GM12878 (cell line): ENCODE results near the gene RAPGEF1. TPM values are rescaled to one million over a fixed set of nuclear protein-coding genes. Genes with fewer than 3 reads are reported as not detected.

ENCODE experiments used
- ATAC-seq: fragments of 200-7000 bp; cut with Tn5 transposase; 3 replicates; pipeline ENCODE4 v1.9.1; 2020; ENCODE audit warnings: mild to moderate bottlenecking, moderate library complexity
- BruUV-seq: library from RNA; stranded (reverse); fragments of 400-500 nt; replicated peaks from 2 replicates; lab custom pipeline; 2021; lab: Mats Ljungman, UMichigan
- CTCF ChIA-PET: fragments of 300-600 bp; sonication (Branson Sonifier 250); formaldehyde crosslinking; extraction: SDS; loops from one replicate; lab custom pipeline; 2021; ENCODE audit warnings: inconsistent platforms; lab: Yijun Ruan, JAX
- POLR2A ChIA-PET: fragments of 350-600 bp; formaldehyde crosslinking; extraction: SDS; loops from one replicate; lab custom pipeline; 2021; ENCODE audit warnings: inconsistent platforms; lab: Charles Lee
- RAD21 ChIA-PET: fragments of 300-600 bp; sonication (Branson Sonifier 250); formaldehyde crosslinking; loops from one replicate; lab custom pipeline; 2023; ENCODE audit warnings: antibody characterized with exemption; ENCODE audit not compliant: unreplicated experiment; lab: Charles Lee
- SMC1A ChIA-PET: fragments of 300-600 bp; sonication (Branson Sonifier 250); formaldehyde crosslinking; loops from one replicate; lab custom pipeline; 2023; ENCODE audit not compliant: unreplicated experiment, uncharacterized antibody; lab: Charles Lee
- DNase-seq: peaks from one replicate; pipeline ENCODE4 v3.0.0-alpha.2; 2011; ENCODE audit warnings: low read depth, low spot score
- FAIRE-seq: peaks from 3 replicates; lab custom pipeline; 2011; peaks lifted over from hg19 to GRCh38; lab: Jason Lieb, UNC
- H2AFZ ChIP-seq: 2 replicates; pipeline ENCODE4 v1.6.0; 2011; ENCODE audit warnings: low read depth, low read length, control low read depth; ENCODE audit not compliant: control insufficient read depth
- H3K27ac ChIP-seq: 2 replicates; pipeline ENCODE4 v1.5.1; 2011; ENCODE audit warnings: control low read depth; ENCODE audit not compliant: control insufficient read depth, insufficient read depth
- H3K27me3 ChIP-seq, 2 experiments: replicated peaks in 1 of 2; 2 replicates each; pipeline versions ENCODE4 v1.6.0 to v1.6.1; 2011; ENCODE audit warnings: low read length in 1 of 2; ENCODE audit not compliant: control insufficient read depth in 2 of 2, insufficient read depth in 2 of 2
- H3K36me3 ChIP-seq, 2 experiments: 2 replicates each; pipeline ENCODE4 v1.5.1; 2011; ENCODE audit warnings: low read length in 1 of 2; ENCODE audit not compliant: control insufficient read depth in 2 of 2, insufficient read depth in 2 of 2
- H3K4me1 ChIP-seq: 2 replicates; pipeline ENCODE4 v1.6.1; 2011; ENCODE audit warnings: mild to moderate bottlenecking, low read length, moderate library complexity, mixed read lengths; ENCODE audit not compliant: control insufficient read depth, insufficient read depth
- H3K4me2 ChIP-seq: 2 replicates; pipeline ENCODE4 v1.6.0; 2011; ENCODE audit warnings: control low read depth; ENCODE audit not compliant: control insufficient read depth, insufficient read depth
- H3K4me3 ChIP-seq: fragments of 200-600 bp; sonication (generic); 2 replicates; pipeline ENCODE4 v1.5.1; 2016
- H3K79me2 ChIP-seq: 2 replicates; pipeline ENCODE4 v1.6.0; 2011; ENCODE audit warnings: low read length; ENCODE audit not compliant: control insufficient read depth, insufficient read depth
- H3K9ac ChIP-seq: 2 replicates; pipeline ENCODE4 v1.8.0; 2011; ENCODE audit warnings: low read length, control low read depth, mixed read lengths; ENCODE audit not compliant: control insufficient read depth, insufficient read depth
- H3K9me3 ChIP-seq: replicated peaks from 3 replicates; pipeline ENCODE4 v1.5.1; 2011; ENCODE audit warnings: mild to moderate bottlenecking, low read length; ENCODE audit not compliant: control insufficient read depth, insufficient read depth
- H4K20me1 ChIP-seq: 2 replicates; pipeline ENCODE4 v1.6.0; 2011; ENCODE audit not compliant: control insufficient read depth, insufficient read depth
- EZH2 ChIP-seq: IDR thresholded peaks from 2 replicates; pipeline ENCODE4 v1.6.1; 2012; ENCODE audit warnings: low read depth, mild to moderate bottlenecking, control low read depth, inconsistent platforms, low read length, borderline replicate concordance; ENCODE audit not compliant: control insufficient read depth
- FOXM1 ChIP-seq: IDR thresholded peaks from 2 replicates; pipeline ENCODE4 v1.6.1; 2012; ENCODE audit warnings: low read depth, mild to moderate bottlenecking, inconsistent platforms, low read length, moderate library complexity
- HDAC2 ChIP-seq: fragments of 200-600 bp; sonication (generic); IDR thresholded peaks from 2 replicates; pipeline ENCODE4 v1.6.1; 2017
- NR2C1 ChIP-seq: fragments of 450-650 bp; IDR thresholded peaks from 2 replicates; pipeline ENCODE4 v1.6.1; 2017; ENCODE audit warnings: antibody characterized with exemption, mild to moderate bottlenecking, moderate library complexity
- PAX8 ChIP-seq: fragments of 450-650 bp; IDR thresholded peaks from 2 replicates; pipeline ENCODE4 v1.6.1; 2017; ENCODE audit warnings: mild to moderate bottlenecking, moderate library complexity
- RAD51 ChIP-seq: fragments of 450-650 bp; IDR thresholded peaks from 2 replicates; pipeline ENCODE4 v1.6.1; 2016; ENCODE audit warnings: moderate library complexity, mild to moderate bottlenecking, inconsistent platforms
- RB1 ChIP-seq: fragments of 450-650 bp; formaldehyde crosslinking; IDR thresholded peaks from 2 replicates; pipeline ENCODE4 v1.6.1; 2017; ENCODE audit warnings: mild to moderate bottlenecking, borderline replicate concordance
- SIX5 ChIP-seq: IDR thresholded peaks from 2 replicates; pipeline ENCODE4 v1.6.1; 2011; ENCODE audit warnings: mild to moderate bottlenecking, low read depth, low read length, moderate library complexity; ENCODE audit not compliant: severe bottlenecking
- SMARCA5 ChIP-seq: fragments of 450-650 bp; IDR thresholded peaks from 2 replicates; pipeline ENCODE4 v1.6.1; 2017; ENCODE audit warnings: mild to moderate bottlenecking
- SREBF1 ChIP-seq: IDR thresholded peaks from 2 replicates; pipeline ENCODE4 v1.6.1; 2012; ENCODE audit warnings: mild to moderate bottlenecking, low read length
- SRF ChIP-seq, 2 experiments: IDR thresholded peaks; 2 replicates each; pipeline ENCODE4 v1.6.1; 2011; ENCODE audit warnings: low read depth in 2 of 2, low read length in 2 of 2, mild to moderate bottlenecking in 1 of 2, moderate library complexity in 1 of 2
- TAF1 ChIP-seq: IDR thresholded peaks from 2 replicates; pipeline ENCODE4 v1.6.1; 2011; ENCODE audit warnings: mild to moderate bottlenecking, low read depth, low read length, borderline replicate concordance
- TCF7 ChIP-seq: IDR thresholded peaks from 2 replicates; pipeline ENCODE4 v1.6.1; 2014; ENCODE audit warnings: antibody characterized with exemption, borderline replicate concordance
- ZNF384 ChIP-seq: IDR thresholded peaks from 2 replicates; pipeline ENCODE4 v1.6.1; 2012; ENCODE audit warnings: low read depth, mild to moderate bottlenecking, low read length, improper control_type of control experiment, borderline replicate concordance
- WGBS: methylation state at CpG from one replicate; pipeline ENCODE4 v1.1.6; 2016; ENCODE audit warnings: low lambda C conversion rate; ENCODE audit not compliant: insufficient replicate concordance, insufficient coverage; ENCODE audit errors: missing lambda C conversion rate; 5-methylcytosine and 5-hydroxymethylcytosine counted together
- in situ Hi-C: fragments of 300-500 bp; cut with MboI; formaldehyde crosslinking; loops from 9 replicates; pipeline ENCODE4 v1.14.3; 2018; ENCODE audit warnings: mixed read lengths
- intact Hi-C: fragments of 100-400 bp; cut with micrococcal nuclease; formaldehyde crosslinking; loops from one replicate; pipeline ENCODE4 v1.14.2; 2022; ENCODE audit not compliant: unreplicated experiment
- polyA plus RNA-seq, 11 experiments: library from polyadenylated mRNA; depleted of rRNA in 4 of 11; unstranded in 6 of 11; stranded (reverse) in 5 of 11; fragments of >200 nt; fragmentation: Nextera tagmentation in 4 of 11; fragmentation: Illumina TruSeq in 1 of 11; extraction: Ambion mirVana in 4 of 11; extraction: Trizol in 1 of 11; gene quantifications; 1 replicate in 1 of 11; 2 replicates in 10 of 11; pipeline versions ENCODE4 v1.2.1 to v1.2.3, GENCODE V29; 2011 to 2016; ENCODE audit warnings: inconsistent platforms in 2 of 11, missing spikeins in 2 of 11, low read depth in 1 of 11
- total RNA-seq, 4 experiments: library from RNA; depleted of rRNA in 3 of 4; stranded (reverse); fragments of >200 nt in 3 of 4; fragmentation: Illumina TruSeq in 1 of 4; extraction: Trizol in 1 of 4; gene quantifications; 2 replicates each; pipeline versions ENCODE4 v1.2.1 to v1.2.3, GENCODE V29; 2013 to 2021
- TF ChIP-seq, protein P1 (sequence below): IDR thresholded peaks from 2 replicates; pipeline ENCODE4 v1.6.1; 2011; ENCODE audit warnings: borderline replicate concordance, low read depth, mild to moderate bottlenecking, moderate library complexity, mixed read lengths, low read length; ENCODE audit not compliant: insufficient read depth; ENCODE audit errors: extremely low read length
- TF ChIP-seq, protein P2 (sequence below): fragments of 450-650 bp; IDR thresholded peaks from 2 replicates; pipeline ENCODE4 v1.6.1; 2018; ENCODE audit warnings: borderline replicate concordance, mild to moderate bottlenecking; ENCODE audit not compliant: partially characterized antibody
- TF ChIP-seq, protein P3 (sequence below): IDR thresholded peaks from 2 replicates; pipeline ENCODE4 v1.6.1; 2012; ENCODE audit warnings: low read depth, low read length, improper control_type of control experiment
- TF ChIP-seq, protein P4 (sequence below): IDR thresholded peaks from 2 replicates; pipeline ENCODE4 v1.6.1; 2012; ENCODE audit warnings: low read depth, low read length, improper control_type of control experiment

The RAPGEF1 gene
- total and polyA plus RNA-seq, 10 of the 15 experiments (the other 5 are each of a cell fraction or from before 2014, with no cell fraction given) = 0.42 to 113 (median 45.9) TPM

DNA sequence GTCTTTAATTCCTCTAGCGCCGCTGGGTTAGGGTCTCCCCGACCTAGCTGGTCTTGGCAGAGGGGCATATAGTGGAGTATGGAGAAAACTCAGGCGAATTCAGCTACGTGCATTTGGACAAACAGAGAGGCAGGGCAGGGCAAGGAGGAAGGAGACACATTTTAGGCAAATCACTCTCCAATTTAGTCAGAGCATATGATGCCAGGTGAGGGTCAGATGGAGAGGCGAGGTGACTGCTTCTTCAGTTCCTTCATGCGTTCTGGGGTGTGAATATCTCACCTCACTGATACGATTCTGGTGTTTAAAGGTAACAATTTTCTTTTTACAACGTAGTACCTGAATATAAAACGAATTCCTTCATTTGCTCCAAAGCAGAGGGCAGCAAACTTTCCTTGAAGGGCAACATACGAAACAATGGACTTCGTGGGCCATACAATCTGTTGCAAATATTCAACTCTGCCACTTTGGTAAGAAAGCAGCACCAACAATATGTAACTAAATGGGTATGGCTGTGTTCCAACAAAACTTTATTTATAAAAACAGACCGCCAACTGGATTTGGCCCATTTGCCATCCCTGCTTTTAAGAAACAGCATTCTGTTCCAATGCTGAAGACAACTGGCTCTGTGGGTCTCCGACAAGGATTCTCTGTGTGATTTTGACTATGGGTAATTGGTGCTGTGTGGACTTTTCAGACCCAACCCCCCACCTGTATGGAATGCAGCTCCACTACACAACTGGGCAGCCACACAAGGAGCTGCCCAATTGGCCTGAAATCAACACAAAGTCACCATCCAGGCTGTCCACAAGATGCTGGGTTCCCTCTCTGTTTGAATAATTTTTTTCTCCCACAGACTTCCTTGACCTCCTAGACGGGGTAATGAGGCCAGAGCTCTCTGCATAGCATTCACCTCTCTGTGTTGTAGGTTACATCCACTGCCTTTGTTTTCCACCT is 53.8 kb downstream of the RAPGEF1 start:
- SMC1A ChIA-PET = interaction anchor here (0.9 to 2.4 kb wide), 8 partner anchors 9 to 50 kb away, joined by 3 to 8 read pairs (median 4); no protein-coding TSS in a partner anchor
- BruUV-seq = no TSS peak
- H3K9me3 ChIP-seq = no peaks in the 10 kb centered on the region
- no peaks in the 10 kb centered on the region for H4K20me1 ChIP-seq
- 31% methylated on average over 15 of the region's 15 CpGs for WGBS
- CTCF ChIA-PET = interaction anchor here (0.8 to 1.0 kb wide), 3 partner anchors 8 to 27 kb away, joined by 3 read pairs; no protein-coding TSS in a partner anchor
- H3K9ac ChIP-seq = no peak overlapping the region
- intact Hi-C loops = no loop called here
- FAIRE-seq (peak; percentile 85), ATAC-seq (peak; percentile 87), DNase-seq (no peak)
- H3K4me2 ChIP-seq = peak overlapping the region; percentile 5
- H3K4me1 ChIP-seq = peaks cover 19% of the 10 kb centered on the region
- H3K4me3 ChIP-seq = 0 out of 2 replicates have a peak overlapping the region, but pooled peaks have one; percentile 10
- peak overlapping the region; percentile 42 for H3K27ac ChIP-seq
- H2AFZ ChIP-seq = no peak overlapping the region
- no peaks in the 10 kb centered on the region; a peak in 1 of 4 replicates for H3K36me3 ChIP-seq
- no peaks in the 10 kb centered on the region for H3K27me3 ChIP-seq
- POLR2A ChIA-PET = interaction anchor here (0.6 to 1.7 kb wide), 4 partner anchors 11 to 51 kb away, joined by 4 to 7 read pairs (median 4); no protein-coding TSS in a partner anchor
- peaks cover 75% of the 10 kb centered on the region for H3K79me2 ChIP-seq
- in situ Hi-C loops = no loop called here
- RAD21 ChIA-PET = interaction anchor here (0.6 to 2.6 kb wide), 7 partner anchors 9 to 290 kb away, joined by 3 to 10 read pairs (median 4); no protein-coding TSS in a partner anchor
- TF ChIP-seq RAD51 (0 out of 2 replicates have a peak, but pooled peaks have one; percentile 30), PAX8 (0 out of 2 replicates have a peak, but pooled peaks have one; percentile 26), FOXM1 (no peak), SREBF1 (no peak), TCF7 (no peak), SIX5 (no peak), NR2C1 (no peak), HDAC2 (no peak), SRF (IDR thresholded peaks at IDR 0.05; ENCODE audit: low read depth in 2 of 2, low read length in 2 of 2) (no peak), ZNF384 (no peak), EZH2 (no peak), TAF1 (no peak), RB1 (no peak), SMARCA5 (no peak)
- TF ChIP-seq, protein P1, sequence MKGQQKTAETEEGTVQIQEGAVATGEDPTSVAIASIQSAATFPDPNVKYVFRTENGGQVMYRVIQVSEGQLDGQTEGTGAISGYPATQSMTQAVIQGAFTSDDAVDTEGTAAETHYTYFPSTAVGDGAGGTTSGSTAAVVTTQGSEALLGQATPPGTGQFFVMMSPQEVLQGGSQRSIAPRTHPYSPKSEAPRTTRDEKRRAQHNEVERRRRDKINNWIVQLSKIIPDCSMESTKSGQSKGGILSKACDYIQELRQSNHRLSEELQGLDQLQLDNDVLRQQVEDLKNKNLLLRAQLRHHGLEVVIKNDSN = no peak
- TF ChIP-seq, protein P2, sequence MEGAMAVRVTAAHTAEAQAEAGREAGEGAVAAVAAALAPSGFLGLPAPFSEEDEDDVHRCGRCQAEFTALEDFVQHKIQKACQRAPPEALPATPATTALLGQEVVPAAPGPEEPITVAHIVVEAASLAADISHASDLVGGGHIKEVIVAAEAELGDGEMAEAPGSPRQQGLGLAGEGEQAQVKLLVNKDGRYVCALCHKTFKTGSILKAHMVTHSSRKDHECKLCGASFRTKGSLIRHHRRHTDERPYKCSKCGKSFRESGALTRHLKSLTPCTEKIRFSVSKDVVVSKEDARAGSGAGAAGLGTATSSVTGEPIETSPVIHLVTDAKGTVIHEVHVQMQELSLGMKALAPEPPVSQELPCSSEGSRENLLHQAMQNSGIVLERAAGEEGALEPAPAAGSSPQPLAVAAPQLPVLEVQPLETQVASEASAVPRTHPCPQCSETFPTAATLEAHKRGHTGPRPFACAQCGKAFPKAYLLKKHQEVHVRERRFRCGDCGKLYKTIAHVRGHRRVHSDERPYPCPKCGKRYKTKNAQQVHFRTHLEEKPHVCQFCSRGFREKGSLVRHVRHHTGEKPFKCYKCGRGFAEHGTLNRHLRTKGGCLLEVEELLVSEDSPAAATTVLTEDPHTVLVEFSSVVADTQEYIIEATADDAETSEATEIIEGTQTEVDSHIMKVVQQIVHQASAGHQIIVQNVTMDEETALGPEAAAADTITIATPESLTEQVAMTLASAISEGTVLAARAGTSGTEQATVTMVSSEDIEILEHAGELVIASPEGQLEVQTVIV = no peak
- TF ChIP-seq, protein P3, sequence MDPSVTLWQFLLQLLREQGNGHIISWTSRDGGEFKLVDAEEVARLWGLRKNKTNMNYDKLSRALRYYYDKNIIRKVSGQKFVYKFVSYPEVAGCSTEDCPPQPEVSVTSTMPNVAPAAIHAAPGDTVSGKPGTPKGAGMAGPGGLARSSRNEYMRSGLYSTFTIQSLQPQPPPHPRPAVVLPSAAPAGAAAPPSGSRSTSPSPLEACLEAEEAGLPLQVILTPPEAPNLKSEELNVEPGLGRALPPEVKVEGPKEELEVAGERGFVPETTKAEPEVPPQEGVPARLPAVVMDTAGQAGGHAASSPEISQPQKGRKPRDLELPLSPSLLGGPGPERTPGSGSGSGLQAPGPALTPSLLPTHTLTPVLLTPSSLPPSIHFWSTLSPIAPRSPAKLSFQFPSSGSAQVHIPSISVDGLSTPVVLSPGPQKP = no peak
- TF ChIP-seq, protein P4, sequence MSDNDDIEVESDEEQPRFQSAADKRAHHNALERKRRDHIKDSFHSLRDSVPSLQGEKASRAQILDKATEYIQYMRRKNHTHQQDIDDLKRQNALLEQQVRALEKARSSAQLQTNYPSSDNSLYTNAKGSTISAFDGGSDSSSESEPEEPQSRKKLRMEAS = no peak
